Stimulated activated naive B cell treated with anti-CD40 and anti-IgM and Interleukin-4, amounts not matched to agents 10 μg/mL and 1 μg/mL and 100 μg/mL, for 72 hours (primary cell): Measurements from ENCODE around the gene BLTP3A.
"Not testable (repeated sequence)": the region's sequence is repeated elsewhere in the genome, so short reads cannot be mapped to it uniquely, and the experiment has no call there.

Experiments used
- ATAC-seq, 2 donors: fragments of 150-1000 bp; cut with Tn5 transposase; replicated peaks; 2 replicates each; pipeline ENCODE4 v1.10.0; 2021; ENCODE audit warnings: moderate library complexity in 1 of 2
- DNase-seq: peaks from one replicate; pipeline ENCODE4 v3.0.0; 2021
- H3K27ac Mint-ChIP-seq: one replicate; pipeline ENCODE4 v1.8.0; 2022; ENCODE audit warnings: mild to moderate bottlenecking, mixed read lengths
- H3K27me3 Mint-ChIP-seq, 2 donors: one replicate each; pipeline ENCODE4 v1.8.0; 2022; ENCODE audit warnings: mixed read lengths in 2 of 2
- H3K36me3 Mint-ChIP-seq, 2 donors: one replicate each; pipeline ENCODE4 v1.8.0; 2022; ENCODE audit warnings: mixed read lengths in 2 of 2, mild to moderate bottlenecking in 1 of 2
- H3K4me1 Mint-ChIP-seq, 2 donors: one replicate each; pipeline ENCODE4 v1.8.0; 2022; ENCODE audit warnings: mixed read lengths in 2 of 2, mild to moderate bottlenecking in 1 of 2
- H3K4me3 Mint-ChIP-seq, 2 donors: one replicate each; pipeline ENCODE4 v1.8.0; 2022; ENCODE audit warnings: mild to moderate bottlenecking in 2 of 2, mixed read lengths in 2 of 2, moderate library complexity in 1 of 2
- H3K9me3 Mint-ChIP-seq, 2 donors: one replicate each; pipeline ENCODE4 v1.8.0; 2022; ENCODE audit warnings: mixed read lengths in 2 of 2, mild to moderate bottlenecking in 1 of 2

Gene BLTP3A, protein sequence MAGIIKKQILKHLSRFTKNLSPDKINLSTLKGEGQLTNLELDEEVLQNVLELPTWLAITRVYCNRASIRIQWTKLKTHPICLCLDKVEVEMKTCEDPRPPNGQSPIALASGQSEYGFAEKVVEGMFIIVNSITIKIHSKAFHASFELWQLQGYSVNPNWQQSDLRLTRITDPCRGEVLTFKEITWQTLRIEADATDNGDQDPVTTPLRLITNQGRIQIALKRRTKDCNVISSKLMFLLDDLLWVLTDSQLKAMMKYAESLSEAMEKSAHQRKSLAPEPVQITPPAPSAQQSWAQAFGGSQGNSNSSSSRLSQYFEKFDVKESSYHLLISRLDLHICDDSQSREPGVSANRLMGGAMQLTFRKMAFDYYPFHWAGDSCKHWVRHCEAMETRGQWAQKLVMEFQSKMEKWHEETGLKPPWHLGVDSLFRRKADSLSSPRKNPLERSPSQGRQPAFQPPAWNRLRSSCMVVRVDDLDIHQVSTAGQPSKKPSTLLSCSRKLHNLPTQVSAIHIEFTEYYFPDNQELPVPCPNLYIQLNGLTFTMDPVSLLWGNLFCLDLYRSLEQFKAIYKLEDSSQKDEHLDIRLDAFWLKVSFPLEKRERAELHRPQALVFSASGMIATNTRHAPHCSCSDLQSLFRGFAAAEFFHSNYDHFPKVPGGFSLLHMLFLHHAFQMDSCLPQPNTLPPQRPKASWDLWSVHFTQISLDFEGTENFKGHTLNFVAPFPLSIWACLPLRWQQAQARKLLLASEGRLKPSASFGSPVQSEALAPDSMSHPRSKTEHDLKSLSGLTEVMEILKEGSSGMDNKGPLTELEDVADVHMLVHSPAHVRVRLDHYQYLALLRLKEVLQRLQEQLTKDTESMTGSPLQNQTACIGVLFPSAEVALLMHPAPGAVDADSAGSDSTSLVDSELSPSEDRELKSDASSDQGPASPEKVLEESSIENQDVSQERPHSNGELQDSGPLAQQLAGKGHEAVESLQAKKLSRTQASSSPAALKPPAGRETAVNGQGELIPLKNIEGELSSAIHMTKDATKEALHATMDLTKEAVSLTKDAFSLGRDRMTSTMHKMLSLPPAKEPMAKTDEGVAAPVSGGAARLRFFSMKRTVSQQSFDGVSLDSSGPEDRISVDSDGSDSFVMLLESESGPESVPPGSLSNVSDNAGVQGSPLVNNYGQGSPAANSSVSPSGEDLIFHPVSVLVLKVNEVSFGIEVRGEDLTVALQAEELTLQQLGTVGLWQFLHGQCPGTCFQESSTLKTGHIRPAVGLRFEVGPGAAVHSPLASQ (N-terminal part only)

DNA sequence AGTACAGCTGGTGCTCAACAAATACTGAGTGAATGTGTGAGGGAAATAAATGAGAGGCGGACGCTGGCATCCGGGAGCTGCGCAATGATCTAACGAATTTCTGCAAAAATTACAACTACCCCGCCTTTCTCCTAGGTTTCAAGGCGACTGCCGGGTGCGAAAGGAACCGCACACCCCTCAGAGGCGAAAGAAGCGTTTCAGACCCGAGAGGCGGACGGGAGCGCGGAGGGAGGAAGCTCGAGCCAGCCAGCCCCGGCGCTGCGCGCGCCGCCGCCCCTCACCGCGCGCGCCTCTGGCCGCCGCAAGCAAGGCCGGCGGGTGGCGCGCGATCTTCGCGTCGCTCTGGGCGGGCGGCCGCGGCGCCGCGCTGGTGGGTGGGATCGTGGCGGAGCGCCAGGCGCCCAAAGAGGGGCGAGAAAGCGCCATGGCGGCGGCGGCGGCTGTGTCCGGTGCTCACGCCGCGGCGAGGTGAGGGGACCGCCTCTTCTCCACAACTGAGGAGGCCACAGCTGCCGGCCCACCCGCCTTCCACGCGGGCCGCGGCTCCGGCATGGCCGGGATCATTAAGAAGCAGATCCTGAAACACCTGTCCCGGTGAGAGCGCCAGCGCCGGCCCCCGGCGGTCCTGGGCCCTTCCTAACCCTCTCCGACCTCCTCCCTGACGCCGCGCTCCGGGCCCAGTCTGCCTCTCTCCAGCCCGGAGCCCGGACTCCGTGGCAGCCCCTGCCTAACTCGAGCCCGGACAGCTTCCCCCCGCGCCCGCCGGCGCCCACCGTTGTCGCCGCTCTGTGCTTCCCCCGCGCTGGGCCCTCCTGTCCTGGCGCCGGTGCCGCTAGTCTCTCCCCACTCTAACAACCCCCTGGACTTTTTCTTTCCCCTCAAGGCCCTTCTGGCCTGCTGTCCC lies at the start of gene BLTP3A:
Gene BLTP3A (plus strand): TSS at position 383 of the 904 bp plus-strand sequence. CDS start 168 bp downstream, at position 551.
- peaks cover 3 to 9% of the 10 kb centered on the region in 2 donors for H3K36me3 Mint-ChIP-seq

DNA sequence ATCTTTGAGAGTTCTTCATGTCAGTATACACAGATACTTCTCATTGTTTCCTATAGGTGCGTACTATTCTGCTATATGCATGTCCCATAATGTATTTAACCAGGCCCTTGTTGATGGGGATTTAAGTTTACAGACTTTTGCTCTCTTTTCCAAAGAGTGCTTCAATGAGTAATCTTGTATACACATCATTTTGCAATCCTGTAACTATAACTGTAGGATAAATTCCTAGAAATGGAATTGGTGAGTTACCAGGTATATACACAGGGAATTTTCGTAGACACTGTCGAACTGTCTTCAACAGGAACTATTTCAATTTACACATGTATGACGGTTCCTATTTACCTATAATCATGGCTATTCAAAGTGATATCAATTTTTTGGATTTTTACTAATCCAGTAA lies 49.8 kb upstream of the BLTP3A start:
- Mint-ChIP-seq H3K27me3 (peaks cover 3 to 5% of the 10 kb centered on the region in 2 donors), H3K4me3 (no peak overlapping the region), H3K36me3 (no peaks in the 10 kb centered on the region), H3K9me3 (no peaks in the 10 kb centered on the region), H3K4me1 (peaks cover 0 to under 1% of the 10 kb centered on the region in 2 donors), H3K27ac (no peak overlapping the region)
- ATAC-seq: no peak
- DNase-seq: no peak

More for the DNA sequence above, at the start of gene BLTP3A:
- peaks cover 16 to 29% of the 10 kb centered on the region in 2 donors for H3K4me1 Mint-ChIP-seq
- no peaks in the 10 kb centered on the region for H3K9me3 Mint-ChIP-seq
- H3K4me3 Mint-ChIP-seq: peak within 1 kb of the TSS; percentile 90 to 98
- H3K27ac Mint-ChIP-seq: peak within 1 kb of the TSS; percentile 96
- DNase-seq: peak; percentile 67
- peak; percentile 92 to 95 for ATAC-seq
- H3K27me3 Mint-ChIP-seq: no peaks in the 10 kb centered on the region

DNA sequence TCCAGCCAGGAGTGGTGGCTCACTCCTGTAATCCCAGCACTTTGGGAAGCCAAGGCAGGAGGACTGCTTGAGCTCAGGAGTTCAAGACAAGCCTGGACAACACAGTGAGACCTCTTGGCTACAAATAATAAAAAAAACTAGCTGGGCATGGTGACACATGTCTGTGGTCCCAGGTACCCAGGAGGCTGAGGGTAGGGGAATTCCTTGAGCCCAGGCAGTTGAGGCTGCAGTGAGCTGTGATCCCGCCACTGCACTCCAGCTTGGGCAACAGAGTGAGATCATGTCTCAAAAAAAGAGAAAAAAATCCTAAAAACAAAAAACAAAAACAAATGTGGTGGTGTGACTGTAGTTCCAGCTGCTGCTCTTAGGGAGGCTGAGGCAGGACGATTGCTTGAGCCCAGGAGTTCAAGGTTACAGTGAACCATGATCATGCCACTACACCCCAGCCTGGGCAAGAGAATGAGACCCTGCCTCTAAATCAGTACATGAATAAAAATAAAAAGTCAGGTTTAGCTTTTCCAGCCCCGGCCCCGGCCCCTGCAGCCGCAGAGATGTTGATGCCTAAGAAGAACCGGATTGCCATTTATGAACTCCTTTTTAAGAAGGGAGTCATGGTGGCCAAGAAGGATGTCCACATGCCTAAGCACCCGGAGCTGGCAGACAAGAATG lies 48.1 kb upstream of the BLTP3A start:
- H3K27me3 Mint-ChIP-seq: peaks cover 3 to 5% of the 10 kb centered on the region in 2 donors
- H3K9me3 Mint-ChIP-seq: no peaks in the 10 kb centered on the region
- ATAC-seq (no peak), DNase-seq (no peak)
- no peaks in the 10 kb centered on the region for H3K36me3 Mint-ChIP-seq
- H3K4me1 Mint-ChIP-seq: no peaks in the 10 kb centered on the region
- H3K27ac Mint-ChIP-seq: no peak overlapping the region
- no peak overlapping the region for H3K4me3 Mint-ChIP-seq

DNA sequence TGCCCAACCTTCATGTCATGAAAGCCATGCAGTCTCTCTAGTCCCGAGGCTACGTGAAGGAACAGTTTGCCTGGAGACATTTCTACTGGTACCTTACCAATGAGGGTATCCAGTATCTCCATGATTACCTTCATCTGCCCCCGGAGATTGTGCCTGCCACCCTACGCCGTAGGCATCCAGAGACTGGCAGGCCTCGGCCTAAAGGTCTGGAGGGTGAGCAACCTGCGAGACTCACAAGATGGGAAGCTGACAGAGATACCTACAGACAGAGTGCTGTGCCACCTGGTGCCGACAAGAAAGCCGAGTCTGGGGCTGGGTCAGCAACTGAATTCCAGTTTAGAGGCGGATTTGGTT lies 47.6 kb upstream of the BLTP3A start:
- not testable (repeated sequence) for ATAC-seq, H3K4me1 Mint-ChIP-seq, H3K9me3 Mint-ChIP-seq, H3K27me3 Mint-ChIP-seq, H3K27ac Mint-ChIP-seq, H3K36me3 Mint-ChIP-seq, DNase-seq, H3K4me3 Mint-ChIP-seq

DNA sequence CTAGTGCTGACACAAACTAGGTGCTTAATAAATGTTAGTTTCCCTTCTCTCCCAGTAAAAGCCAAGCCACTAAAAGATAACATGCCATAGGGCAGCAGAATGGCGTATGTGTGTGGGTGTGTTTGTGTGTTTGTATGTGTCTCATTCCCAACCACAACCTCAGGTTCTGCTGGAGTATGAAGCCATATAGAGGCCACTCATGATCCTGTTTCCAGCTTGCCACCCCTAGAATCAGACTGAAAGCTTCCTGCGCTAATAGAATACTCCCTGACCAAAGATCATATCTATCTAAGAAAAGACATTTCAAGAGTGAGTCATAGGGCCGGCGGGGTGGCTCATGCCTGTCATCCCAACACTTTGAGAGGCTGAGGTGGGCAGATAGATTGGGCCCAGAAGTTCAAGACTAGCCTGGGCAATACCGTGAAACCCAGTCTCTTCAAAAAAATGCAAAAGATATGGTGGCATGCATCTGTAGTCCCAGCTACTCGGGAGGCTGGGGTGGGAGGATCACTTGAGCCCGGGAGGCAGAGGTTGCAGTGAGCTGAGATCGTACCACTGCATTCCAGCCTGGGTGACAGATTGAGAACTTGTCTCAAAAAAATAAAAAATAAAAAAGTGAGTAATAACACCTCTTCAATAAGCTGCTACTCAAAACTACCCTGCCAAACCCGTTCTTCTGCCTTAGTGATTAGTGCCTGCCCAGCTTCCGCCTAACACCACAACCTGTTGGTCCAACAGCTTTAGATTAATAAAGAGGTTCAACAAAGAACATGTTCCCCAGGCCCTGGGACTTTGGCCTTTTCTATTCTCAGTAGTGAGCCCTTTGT lies 46.4 kb upstream of the BLTP3A start:
- Mint-ChIP-seq H3K27me3 (peaks cover under 1 to 1% of the 10 kb centered on the region in 2 donors), H3K4me1 (no peaks in the 10 kb centered on the region), H3K36me3 (no peaks in the 10 kb centered on the region), H3K4me3 (no peak overlapping the region), H3K9me3 (no peaks in the 10 kb centered on the region), H3K27ac (no peak overlapping the region)
- DNase-seq: no peak
- ATAC-seq: no peak

DNA sequence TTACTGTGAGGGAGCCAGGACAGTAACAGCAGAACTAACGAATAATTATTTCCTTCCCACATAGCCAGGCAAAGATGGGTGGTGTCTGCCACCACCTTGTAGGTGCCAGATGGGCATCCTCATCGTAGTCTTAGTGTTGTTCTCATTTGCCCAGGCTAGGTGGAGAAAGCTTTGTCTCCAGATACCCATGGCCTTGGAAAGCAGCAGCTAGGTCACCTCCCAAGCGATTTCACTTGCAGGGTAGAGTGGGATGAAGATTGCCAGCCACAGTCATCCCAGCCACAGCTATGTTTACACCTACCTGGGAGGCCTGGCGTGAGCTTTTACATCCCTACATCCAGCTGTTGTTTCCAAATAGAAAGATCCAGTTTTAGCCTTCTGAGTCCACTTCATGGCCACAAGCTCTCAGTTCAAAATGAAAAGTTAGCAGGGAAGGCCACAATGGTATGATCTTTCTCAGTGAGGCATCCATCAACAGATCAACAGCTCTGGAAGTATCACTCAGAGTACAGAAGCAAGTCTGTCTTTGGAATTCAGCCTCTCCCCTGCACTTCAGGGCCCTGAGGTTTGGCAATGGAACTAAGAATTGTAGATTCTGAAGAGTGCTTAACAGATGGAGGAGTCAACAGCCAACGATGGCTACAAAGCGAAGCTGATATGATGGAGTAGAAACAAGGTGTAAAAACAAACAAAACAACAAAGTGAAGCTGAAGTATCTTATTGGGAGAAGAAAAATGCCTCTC lies 45.6 kb upstream of the BLTP3A start:
- no peaks in the 10 kb centered on the region for H3K4me1 Mint-ChIP-seq
- no peaks in the 10 kb centered on the region for H3K27me3 Mint-ChIP-seq
- H3K4me3 Mint-ChIP-seq: no peak overlapping the region
- H3K9me3 Mint-ChIP-seq: no peaks in the 10 kb centered on the region
- no peak overlapping the region for H3K27ac Mint-ChIP-seq
- no peaks in the 10 kb centered on the region for H3K36me3 Mint-ChIP-seq
- ATAC-seq (no peak), DNase-seq (no peak)

DNA sequence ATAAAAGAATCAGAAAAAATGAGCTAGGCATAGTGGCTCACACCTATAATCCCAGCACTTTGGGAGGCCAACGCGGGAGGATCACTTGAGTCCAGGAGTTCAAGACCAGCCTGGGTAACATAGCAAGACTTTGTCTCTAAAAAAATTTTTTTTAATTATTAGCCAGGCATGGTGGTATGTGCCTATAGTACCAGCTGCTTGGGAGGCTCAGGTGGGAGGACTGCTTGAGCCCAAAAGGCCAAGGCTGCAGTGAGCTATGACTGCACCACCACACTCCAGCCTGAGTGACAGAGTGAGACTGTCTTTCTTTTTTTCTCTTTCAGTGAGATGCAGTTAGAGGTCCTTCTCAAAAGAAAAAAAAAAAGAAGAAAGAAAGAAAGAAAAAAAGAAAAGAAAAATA lies 43.1 kb upstream of the BLTP3A start:
- ATAC-seq (no peak), DNase-seq (no peak)
- no peaks in the 10 kb centered on the region for H3K9me3 Mint-ChIP-seq
- peaks cover 5 to 16% of the 10 kb centered on the region in 2 donors for H3K4me1 Mint-ChIP-seq
- H3K27ac Mint-ChIP-seq: no peak overlapping the region
- no peaks in the 10 kb centered on the region for H3K36me3 Mint-ChIP-seq
- no peak overlapping the region for H3K4me3 Mint-ChIP-seq
- no peaks in the 10 kb centered on the region for H3K27me3 Mint-ChIP-seq

DNA sequence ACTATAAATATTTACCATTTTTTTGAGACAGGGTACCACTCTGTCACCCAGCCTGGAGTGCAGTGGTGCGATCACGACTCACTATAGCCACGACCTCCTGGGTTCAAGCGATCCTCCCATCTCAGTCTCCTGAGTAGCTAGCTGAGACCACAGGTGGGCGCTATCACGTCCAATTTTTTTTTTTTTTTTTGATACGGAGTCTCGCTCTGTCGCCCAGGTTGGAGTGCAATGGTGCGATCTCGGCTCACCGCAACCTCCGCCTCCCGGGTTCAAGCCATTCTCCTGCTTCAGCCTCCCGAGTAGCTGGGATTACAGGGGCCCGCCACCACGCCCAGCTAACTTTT lies 35.4 kb upstream of the BLTP3A start:
- peak; percentile 49 to 51 for ATAC-seq
- H3K27me3 Mint-ChIP-seq, H3K9me3 Mint-ChIP-seq, H3K27ac Mint-ChIP-seq, H3K36me3 Mint-ChIP-seq, H3K4me3 Mint-ChIP-seq: not testable (repeated sequence)
- peaks cover 6 to 43% of the 10 kb centered on the region in 2 donors for H3K4me1 Mint-ChIP-seq
- peak; percentile 32 for DNase-seq

DNA sequence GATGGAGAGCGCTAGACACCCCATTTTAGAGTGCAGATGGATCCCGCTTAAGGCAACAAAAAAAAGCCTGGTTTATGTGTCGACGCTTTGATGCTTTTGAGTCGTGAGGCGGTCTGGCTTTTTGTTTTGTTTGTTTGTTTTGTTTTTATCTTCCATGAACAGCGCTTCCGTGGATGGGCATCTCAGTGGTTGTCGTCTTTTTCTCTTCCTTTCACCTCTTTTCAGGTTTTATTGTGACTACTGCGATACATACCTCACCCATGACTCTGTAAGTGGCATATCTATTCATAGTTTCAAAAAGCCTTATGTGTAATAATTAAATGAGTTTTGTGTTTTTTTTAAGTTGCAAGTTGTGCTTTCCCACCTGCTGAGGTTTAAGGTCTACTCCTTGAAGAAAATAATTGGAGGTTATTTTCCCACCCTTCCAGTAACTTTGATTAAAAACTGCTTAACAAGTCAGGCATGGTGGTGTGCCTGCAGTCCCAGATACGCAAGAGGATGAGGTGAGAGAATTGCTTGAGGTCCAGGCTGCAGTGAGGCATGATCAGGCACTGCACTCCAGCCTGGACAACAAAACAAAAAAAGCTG lies 34.1 kb upstream of the BLTP3A start:
- ATAC-seq: no peak
- no peak for DNase-seq
- Mint-ChIP-seq H3K4me3 (no peak overlapping the region), H3K36me3 (peaks cover 8 to 14% of the 10 kb centered on the region in 2 donors), H3K27ac (no peak overlapping the region), H3K9me3 (no peaks in the 10 kb centered on the region), H3K4me1 (peaks cover 3 to 34% of the 10 kb centered on the region in 2 donors), H3K27me3 (no peaks in the 10 kb centered on the region)

DNA sequence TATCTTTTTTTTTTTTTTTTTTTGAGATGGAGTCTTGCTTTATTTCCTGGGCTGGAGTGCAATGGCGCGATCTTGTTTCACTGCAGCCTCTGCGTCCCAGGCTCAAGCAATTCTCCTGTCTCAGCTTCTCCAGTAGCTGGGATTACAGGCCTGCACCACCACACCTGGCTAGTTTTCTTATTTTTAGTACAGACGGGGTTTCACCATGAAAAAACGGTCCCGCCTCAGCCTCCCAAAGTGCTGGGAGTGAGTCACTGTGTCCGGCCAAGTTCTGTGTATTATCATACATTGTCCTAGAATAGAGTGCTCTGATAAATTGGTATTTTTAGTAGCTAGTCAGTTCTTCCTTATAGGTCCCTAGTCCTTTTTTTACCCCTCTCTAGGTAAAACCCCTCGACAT lies 31.8 kb upstream of the BLTP3A start:
- Mint-ChIP-seq H3K9me3 (no peaks in the 10 kb centered on the region), H3K4me1 (peaks cover 2 to 25% of the 10 kb centered on the region in 2 donors), H3K27me3 (no peaks in the 10 kb centered on the region)

DNA sequence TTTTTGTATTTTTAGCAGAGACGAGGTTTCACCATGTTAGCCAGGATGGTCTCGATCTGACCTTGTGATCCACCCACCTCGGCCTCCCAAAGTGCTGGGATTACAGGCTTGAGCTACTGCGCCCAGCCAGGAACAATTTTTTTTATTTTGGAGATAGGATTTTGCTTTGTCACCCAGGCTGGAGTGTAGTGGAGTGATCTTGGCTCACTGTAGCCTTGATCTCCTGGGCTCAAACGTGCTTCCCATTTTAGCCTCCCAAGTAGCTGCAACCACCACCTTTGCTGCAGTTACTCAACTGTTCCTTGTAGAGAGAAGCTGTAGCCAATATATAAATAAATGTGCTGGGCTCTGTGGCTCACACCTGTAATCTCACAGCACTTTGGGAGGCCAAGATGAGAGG lies 30.2 kb upstream of the BLTP3A start:
- not testable (repeated sequence) for ATAC-seq, H3K27me3 Mint-ChIP-seq, H3K27ac Mint-ChIP-seq, DNase-seq, H3K9me3 Mint-ChIP-seq, H3K4me3 Mint-ChIP-seq
- Mint-ChIP-seq H3K4me1 (peaks cover 0 to 13% of the 10 kb centered on the region in 2 donors), H3K36me3 (peaks cover 9 to 23% of the 10 kb centered on the region in 2 donors)

More for the DNA sequence above, 31.8 kb upstream of the BLTP3A start:
- Mint-ChIP-seq H3K36me3 (peaks cover 9 to 23% of the 10 kb centered on the region in 2 donors), H3K27ac (no peak overlapping the region), H3K4me3 (no peak overlapping the region)
- DNase-seq: no peak
- ATAC-seq: no peak
